HepG2 (cell line): ENCODE results near the gene NISCH. TPM values are rescaled to one million over a fixed set of nuclear protein-coding genes. Genes with fewer than 3 reads are reported as not detected.

ENCODE experiments used
- ARID5B ChIP-seq: IDR thresholded peaks from 2 replicates; pipeline ENCODE4 v1.4.0; 2020; ENCODE audit warnings: mild to moderate bottlenecking, missing genetic modification reagents
- HINFP ChIP-seq: sonication (generic); formaldehyde crosslinking; IDR thresholded peaks from 2 replicates; pipeline ENCODE4 v1.4.0; 2020; ENCODE audit warnings: low read depth, mild to moderate bottlenecking, missing genetic modification reagents
- MAFK ChIP-seq, 2 experiments: IDR thresholded peaks in 1 of 2; conservative IDR thresholded peaks in 1 of 2; 2 replicates each; pipeline ENCODE4 v1.6.1; 2011; ENCODE audit warnings: improper control_type of control experiment in 2 of 2, low read length in 2 of 2
- MEIS2 ChIP-seq: sonication (generic); formaldehyde crosslinking; IDR thresholded peaks from 2 replicates; pipeline ENCODE4 v1.9.0; 2021; ENCODE audit warnings: mild to moderate bottlenecking, missing genetic modification reagents
- MYC ChIP-seq: sonication (generic); formaldehyde crosslinking; IDR thresholded peaks from 2 replicates; pipeline ENCODE4 v1.9.0; 2021; ENCODE audit warnings: missing genetic modification reagents, borderline replicate concordance
- RBFOX2 ChIP-seq: fragments of 200-400 bp; formaldehyde crosslinking; IDR thresholded peaks from 2 replicates; pipeline ENCODE4 v1.6.1; 2017; ENCODE audit warnings: low read depth, mild to moderate bottlenecking, low read length
- RFX3 ChIP-seq: IDR thresholded peaks from 2 replicates; pipeline ENCODE4 v1.6.1; 2016; ENCODE audit warnings: missing biosample characterization, missing genetic modification reagents
- SNAI1 ChIP-seq: sonication (generic); formaldehyde crosslinking; IDR thresholded peaks from 2 replicates; pipeline ENCODE4 v1.5.0; 2020; ENCODE audit warnings: mild to moderate bottlenecking, missing genetic modification reagents, borderline replicate concordance
- SNAPC5 ChIP-seq: sonication (generic); formaldehyde crosslinking; IDR thresholded peaks from 2 replicates; pipeline ENCODE4 v1.8.1; 2023; ENCODE audit warnings: mild to moderate bottlenecking, missing genetic modification reagents, borderline replicate concordance
- TGIF2 ChIP-seq: IDR thresholded peaks from 2 replicates; pipeline ENCODE4 v1.6.1; 2016; ENCODE audit warnings: control low read depth, missing compliant biosample characterization
- ZMAT3 ChIP-seq: sonication (generic); formaldehyde crosslinking; conservative IDR thresholded peaks from 2 replicates; pipeline ENCODE4 v1.7.0; 2021; ENCODE audit warnings: missing genetic modification reagents
- ZNF136 ChIP-seq: sonication (generic); formaldehyde crosslinking; IDR thresholded peaks from 2 replicates; pipeline ENCODE4 v1.8.1; 2022; ENCODE audit warnings: low read depth, mild to moderate bottlenecking, moderate library complexity, missing genetic modification reagents
- ZNF282 ChIP-seq: fragments of 450-650 bp; IDR thresholded peaks from 2 replicates; pipeline ENCODE4 v1.6.1; 2018; ENCODE audit not compliant: partially characterized antibody
- ZNF549 ChIP-seq: sonication (generic); formaldehyde crosslinking; IDR thresholded peaks from 2 replicates; pipeline ENCODE4 v1.5.0; 2020; ENCODE audit warnings: missing genetic modification reagents
- ZNF597 ChIP-seq: sonication (generic); formaldehyde crosslinking; IDR thresholded peaks from 2 replicates; pipeline ENCODE4 v1.5.0; 2020; ENCODE audit warnings: missing genetic modification reagents
- ZNF687 ChIP-seq: sonication (generic); formaldehyde crosslinking; IDR thresholded peaks from 2 replicates; pipeline ENCODE4 v1.5.1; 2020; ENCODE audit warnings: mild to moderate bottlenecking, missing genetic modification reagents, moderate library complexity
- polyA plus RNA-seq, 8 experiments: library from polyadenylated mRNA; depleted of rRNA in 3 of 8; stranded (reverse) in 7 of 8; unstranded in 1 of 8; fragments of >200 nt; fragmentation: Illumina TruSeq in 4 of 8; extraction: Trizol in 4 of 8; gene quantifications; 2 replicates each; pipeline versions ENCODE4 v1.2.1 to v1.2.3, GENCODE V29; 2011 to 2016; ENCODE audit warnings: low read depth in 4 of 8, missing spikeins in 1 of 8, mixed read lengths in 1 of 8; ENCODE audit not compliant: insufficient read depth in 1 of 8
- total RNA-seq, 5 experiments: library from RNA; depleted of rRNA; stranded (reverse); fragments of >200 nt; fragmentation: Illumina TruSeq; extraction: Trizol; gene quantifications; 2 replicates each; pipeline ENCODE4 v1.2.3, GENCODE V29; 2016; ENCODE audit warnings: low read depth in 1 of 5

Gene NISCH
- total and polyA plus RNA-seq, 2 of the 13 experiments (the other 11 are each of a cell fraction or from before 2014, with no cell fraction given): 27.0 to 47.6 TPM

GRCh38 chr3:52451237-52452083, 3.9 kb upstream of the NISCH start (continued):
- peak; percentile 44; the same call in 1 of the 2 replicates for TF ChIP-seq MYC (CRISPR knock-in tag)
- TF ChIP-seq ZNF687 (CRISPR knock-in tag): peak; percentile 75
- peak; percentile 64; the same call in 1 of the 2 replicates for TF ChIP-seq MEIS2 (CRISPR knock-in tag)
- 0 out of 2 replicates have a peak, but pooled peaks have one; percentile 36 for TF ChIP-seq ARID5B (CRISPR knock-in tag)
- TF ChIP-seq SNAPC5 (CRISPR knock-in tag): no peak
- TF ChIP-seq ZNF136: no peak
- no peak for TF ChIP-seq SNAI1
- no peak for TF ChIP-seq ZNF282
- TF ChIP-seq RFX3 (CRISPR knock-in tag): no peak
- TF ChIP-seq ZNF549 (CRISPR knock-in tag): no peak
- no peak for TF ChIP-seq HINFP (CRISPR knock-in tag)
- no peak for TF ChIP-seq MAFK (conservative IDR thresholded peaks at IDR 0.05 in 1 of 2, IDR thresholded peaks at IDR 0.05 in 1 of 2; ENCODE audit: low read length in 2 of 2)
- no peak for TF ChIP-seq RBFOX2
- peak; percentile 70; the same call in 1 of the 2 replicates for TF ChIP-seq TGIF2 (CRISPR knock-in tag)
- no peak for TF ChIP-seq ZNF597 (CRISPR knock-in tag)
- no peak for TF ChIP-seq ZMAT3 (CRISPR knock-in tag)
